Stimulated activated CD8-positive, alpha-beta memory T cell treated with anti-CD3 and anti-CD28 coated beads, Interleukin-15, amount 100 ng/mL, for 24 hours (primary cell): ENCODE results near the gene FBN3.

Experiments used
- DNase-seq: peaks from one replicate; pipeline ENCODE4 v3.0.0-alpha.2; 2020; ENCODE audit warnings: low read depth

Gene FBN3

DNA sequence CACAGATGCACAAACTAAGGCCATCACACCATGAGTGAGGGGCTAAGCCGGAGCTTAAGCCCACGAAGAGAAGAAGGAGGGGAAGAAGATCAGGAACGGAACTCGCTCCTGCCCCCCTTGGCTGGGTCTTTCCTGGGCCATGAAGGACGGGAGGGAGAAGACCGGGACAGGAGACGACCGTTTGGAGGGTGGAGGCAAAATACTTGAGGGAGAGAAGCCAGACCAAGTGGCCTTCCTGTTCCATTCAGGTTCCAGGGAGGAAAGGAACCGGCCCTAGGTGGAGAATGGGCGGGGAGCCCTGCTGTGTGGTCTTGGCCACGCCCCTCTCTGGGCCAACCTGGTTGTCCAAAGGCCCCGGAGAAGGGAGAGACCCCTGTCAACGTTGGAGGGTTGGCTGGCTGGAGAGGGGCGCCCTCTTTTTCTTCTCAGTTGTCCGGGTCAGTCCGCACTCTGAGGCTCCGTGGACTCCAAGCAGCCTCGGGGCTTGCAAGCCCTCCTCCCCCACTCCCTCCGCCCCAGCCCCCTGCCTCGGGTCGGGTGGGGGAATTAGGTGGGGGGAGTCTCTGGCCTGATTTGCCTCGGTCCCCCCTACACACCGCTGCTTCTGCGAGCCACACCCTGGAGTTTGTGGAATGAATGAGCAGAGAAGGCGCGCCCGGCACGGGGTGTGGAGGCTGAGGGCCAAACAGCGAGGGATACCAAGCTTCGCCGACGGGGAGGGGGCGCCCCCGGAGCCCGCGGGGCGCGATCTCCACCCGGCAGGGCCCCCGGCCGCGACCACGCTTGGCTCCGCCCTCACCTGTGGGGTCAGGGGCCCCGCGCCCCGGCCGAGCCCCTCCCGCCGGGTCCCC, 757 bp downstream of the FBN3 start:
- no peak for DNase-seq

DNA sequence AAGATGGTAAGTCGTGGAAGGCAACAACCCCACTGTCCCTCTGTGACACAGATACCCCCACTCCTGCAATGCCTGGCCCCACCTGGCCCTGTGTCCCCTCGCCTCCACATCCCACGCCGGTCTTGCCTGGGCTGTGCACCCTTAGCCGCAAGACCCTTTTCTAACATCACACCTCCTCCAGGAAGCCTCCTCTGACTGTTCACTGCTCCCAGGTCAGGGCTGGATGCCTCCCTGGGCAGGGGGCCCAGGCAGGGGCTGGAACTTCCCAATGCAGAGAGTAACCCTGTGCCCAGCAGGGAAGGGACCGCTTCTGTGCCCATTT, 1.3 kb downstream of the FBN3 start:
- no peak for DNase-seq

DNA sequence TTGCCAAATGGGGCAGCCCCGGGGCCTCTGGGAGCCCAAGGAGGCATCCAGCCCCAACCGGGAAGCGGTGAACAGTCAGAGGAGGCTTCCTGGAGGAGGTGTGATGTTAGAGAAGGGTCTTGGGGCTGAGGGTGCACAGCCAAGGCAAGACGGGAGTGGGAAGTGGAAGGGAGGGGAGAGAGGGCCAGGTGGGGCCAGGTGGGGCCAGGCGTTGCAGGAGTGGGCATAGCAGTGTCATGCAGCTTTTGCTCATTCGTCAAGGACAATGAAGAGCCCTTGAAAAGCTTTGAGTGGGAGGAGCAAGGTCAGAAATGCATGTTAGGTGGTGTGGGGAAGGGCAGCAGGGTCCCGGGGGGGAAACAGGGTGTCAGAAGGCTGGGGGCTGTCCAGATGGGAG, 1.8 kb downstream of the FBN3 start:
- DNase-seq = no peak

DNA sequence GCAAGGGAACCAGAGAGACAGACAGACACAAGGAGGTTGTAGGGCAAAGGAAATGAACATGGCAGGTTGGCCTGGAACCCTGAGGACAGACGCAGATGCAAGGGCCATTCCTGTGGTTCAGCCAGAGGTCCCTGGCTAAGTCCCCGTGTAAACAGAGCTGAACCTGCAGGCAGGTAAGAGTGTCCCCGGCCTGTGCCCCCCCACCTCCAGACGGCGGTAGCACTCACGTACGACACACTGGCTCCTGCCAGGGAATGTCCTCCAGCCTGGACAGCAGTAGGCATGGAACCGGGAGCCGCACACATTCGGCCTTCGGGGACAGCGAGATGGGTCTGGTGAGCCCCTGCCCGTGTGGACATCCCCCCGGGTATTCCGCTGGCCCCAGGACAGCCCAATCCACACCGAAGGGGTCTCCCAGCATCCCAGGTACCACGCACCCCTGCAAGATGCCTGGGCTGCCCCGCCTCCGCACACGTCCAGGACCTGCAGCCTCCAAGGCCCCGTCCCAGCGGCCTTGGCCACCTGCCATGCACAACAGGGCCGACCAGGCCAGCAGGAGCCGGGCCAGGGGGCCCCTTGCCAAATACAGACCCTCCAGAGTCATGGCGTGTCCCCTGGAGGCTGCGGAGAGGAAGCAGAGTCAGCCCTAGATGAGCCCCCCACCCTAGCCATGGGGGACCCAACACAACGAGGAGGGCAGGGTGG, 2.4 kb downstream of the FBN3 start:
- no peak for DNase-seq

DNA sequence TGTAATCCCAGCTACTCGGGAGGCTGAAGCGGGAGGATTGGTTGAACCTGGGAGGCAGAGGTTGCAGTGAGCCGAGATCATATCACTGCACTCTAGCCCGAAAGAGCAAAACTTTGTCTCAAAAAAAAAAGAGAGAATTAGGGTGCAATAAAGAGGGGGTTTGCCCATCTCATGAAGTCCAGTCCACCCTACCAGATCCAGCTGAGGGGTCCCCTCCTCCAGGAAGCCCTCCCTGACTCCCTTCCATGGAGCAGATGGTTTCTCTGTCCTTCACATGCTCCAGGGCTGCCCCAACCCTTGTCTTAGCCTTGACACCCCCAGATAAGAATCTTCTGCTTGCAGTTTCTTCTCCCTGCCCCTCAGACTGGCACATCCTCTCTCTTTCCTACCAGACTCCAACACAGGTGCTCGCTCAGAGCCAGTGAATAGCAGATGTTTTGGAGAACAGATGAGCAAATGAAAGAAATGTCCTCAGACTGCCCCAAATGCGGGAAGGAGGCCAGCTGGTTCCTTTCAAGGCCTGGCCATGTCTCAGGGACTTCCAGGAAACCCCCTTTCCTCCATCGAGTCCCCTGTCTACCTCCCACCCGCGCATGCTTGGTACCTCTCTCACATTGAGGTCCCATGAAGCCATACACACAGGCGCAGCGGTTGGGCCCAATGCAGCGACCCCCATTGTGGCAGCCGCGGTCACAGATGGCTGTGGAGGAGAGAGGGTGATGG, 5.0 kb downstream of the FBN3 start:
- no peak for DNase-seq

DNA sequence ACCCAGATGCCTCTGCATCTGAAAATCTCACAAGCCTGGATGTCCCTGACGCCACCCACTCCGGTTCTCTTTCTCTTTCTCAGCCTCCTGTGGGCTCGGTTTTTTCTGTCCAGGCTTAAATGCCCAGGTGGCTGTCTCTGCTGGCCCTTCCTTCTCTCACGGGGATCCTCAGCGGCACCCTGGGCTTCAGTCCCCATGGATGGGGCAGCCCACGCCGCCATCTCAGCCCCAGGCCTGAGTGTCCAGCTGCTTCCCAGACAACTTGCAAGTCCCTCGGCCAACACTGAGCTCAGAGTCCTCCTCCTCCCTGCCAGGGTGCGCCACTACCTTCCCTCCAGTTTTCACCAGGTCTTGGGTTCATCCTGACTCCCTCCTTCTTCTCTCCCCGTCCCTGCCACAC, 6.4 kb downstream of the FBN3 start:
- no peak for DNase-seq

DNA sequence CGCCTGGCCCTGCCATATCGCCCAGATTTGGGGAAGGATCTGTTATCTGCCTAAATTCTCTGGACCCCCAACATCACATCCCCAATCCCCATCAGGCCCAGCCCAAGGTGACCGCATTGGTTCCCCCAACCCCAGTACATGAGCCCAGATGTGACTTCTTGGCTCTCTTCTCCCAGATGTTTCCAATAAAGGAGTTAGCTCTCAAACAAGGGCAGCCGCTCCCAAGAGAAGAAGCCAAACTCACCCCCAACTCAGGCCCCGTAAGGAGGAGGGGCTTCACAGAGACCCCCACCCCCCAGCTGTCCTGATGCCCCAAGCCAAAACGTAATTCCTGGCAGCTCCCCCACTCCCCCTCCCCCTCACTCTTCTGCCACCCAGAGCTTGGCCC, 6.9 kb downstream of the FBN3 start:
- DNase-seq = no peak

DNA sequence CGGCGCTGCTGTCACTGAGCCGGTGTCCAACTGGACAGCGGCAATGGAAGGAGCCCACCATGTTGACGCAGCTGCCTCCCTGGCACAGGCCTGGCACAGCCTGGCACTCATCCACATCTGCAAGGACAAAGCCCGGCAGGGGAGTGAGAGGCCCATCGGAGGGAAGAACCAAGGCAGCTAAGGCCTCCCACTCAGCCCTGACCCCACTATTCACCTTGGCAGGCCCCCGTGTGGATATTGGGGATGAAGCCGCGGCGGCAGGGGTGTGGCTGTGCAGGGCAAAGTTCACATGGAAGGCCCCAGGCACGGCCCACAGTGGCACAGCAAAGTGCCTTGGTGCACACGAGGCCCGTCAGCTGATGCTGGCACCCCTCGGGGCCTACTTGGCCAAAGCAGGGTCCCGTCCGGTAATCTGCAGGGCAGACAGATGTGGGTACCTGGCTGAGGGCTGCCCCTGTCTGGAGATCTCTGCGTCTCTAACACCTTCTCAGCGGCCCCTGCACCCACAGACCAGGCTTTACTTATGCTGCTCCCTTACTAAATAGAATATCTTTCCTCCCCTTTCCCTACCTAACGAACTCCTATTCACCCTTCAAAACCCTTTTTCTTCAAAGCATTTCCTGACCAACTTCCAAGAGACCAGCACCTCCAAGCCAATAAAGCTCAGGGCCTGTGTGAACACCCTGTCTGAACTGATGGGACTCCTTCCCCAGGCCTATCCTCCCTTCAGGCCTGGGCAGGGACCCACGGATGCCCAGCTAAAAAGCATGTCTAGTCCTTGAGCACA, 7.5 kb downstream of the FBN3 start:
- no peak for DNase-seq

DNA sequence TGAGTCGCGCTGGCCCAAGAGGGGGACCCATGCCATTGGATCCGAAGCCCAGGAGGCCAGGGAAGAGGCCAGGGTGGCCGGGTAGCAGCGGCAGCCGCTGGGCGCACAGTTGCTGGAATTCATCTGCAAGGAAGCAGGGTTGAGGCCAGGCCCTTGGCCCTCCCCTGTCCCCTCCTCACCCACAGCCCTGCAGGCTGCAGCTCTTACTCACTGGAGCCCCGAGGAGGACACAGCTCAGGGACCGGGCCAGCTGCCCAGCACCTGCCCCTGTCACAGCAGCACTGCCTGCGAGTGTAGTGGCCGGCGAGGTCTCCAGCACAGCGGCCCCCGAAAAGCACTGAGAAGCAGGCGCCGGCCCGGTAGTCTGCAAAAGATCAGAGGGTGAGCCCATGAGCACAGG, 11.2 kb downstream of the FBN3 start:
- DNase-seq = no peak

DNA sequence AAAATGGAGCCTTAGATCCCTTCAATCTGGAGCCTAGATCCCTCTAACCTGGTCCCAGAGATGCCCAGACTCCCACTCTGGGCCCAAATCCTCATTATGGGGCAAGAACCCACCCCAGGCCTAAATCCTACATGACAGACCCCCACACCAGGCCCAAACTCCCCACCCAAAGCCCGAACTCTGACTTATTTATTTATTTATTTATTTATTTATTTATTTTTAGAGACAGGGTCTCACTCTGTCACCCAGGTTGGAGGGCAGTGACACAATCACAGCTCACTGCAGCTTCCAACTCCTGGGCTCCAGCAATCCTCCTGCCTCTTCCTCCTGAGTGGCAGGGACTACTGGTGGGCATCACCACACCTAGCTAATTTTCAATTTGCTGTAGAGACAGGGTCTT, 12.0 kb downstream of the FBN3 start:
- DNase-seq = no peak

DNA sequence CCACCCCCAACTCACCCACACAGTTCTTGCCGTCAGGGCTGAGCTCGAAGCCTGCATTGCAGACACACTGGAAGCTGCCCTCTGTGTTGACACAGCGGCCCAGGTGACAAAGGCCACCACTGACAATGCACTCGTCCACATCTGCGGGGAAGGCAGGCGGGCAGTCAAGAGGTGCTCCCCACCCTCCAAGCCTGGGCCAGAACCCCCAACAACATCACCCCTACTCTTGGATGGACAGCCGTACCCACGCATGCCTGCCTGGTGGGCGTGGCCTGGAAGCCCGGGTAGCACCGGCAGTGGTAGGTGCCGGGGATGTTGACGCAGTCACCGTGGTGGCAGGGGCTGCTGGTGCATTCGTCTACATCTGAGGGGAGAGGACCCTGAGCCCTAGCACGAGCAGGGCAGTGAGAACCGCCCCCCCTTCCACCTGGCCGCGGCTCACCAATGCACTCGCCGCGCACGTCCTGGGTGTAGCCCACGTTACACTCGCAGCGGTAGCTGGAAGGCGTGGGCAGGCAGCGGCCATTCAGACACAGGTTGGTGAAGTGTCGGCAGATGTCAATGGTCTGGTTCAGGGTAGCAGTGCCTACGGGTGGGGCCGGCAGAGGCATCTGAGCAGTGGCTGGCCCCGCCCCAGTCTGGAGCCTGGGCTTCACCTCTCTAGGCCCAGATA, 13.3 kb downstream of the FBN3 start:
- no peak for DNase-seq

DNA sequence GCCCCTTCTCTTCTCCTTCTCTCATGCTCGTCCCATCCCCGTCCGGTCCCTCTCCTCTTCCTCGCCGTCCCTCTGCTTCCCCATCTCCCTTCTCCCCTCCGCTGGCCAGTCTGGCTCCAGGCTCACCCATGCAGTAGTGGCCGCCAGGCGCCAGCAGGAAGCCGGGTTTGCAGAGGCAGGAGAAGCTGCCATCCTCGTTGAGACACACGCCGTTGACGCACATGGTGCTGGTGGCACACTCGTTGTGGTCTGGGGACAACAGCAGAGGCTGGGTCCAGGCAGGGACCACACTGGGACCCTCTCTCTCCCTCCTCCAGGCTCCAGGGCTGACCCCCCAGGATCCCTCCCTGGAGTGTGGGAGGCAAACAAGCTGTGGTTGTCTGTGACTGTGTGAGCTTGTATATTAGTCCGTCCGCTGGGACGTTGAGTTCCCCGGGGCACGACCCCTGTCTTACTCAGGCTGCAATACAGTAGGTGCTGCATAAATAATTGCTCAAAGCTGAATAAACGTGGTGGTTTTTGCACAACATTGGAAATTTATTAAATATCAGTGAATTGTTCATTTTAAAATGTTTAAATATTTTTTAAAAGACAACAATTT, 16.4 kb downstream of the FBN3 start:
- DNase-seq = no peak

DNA sequence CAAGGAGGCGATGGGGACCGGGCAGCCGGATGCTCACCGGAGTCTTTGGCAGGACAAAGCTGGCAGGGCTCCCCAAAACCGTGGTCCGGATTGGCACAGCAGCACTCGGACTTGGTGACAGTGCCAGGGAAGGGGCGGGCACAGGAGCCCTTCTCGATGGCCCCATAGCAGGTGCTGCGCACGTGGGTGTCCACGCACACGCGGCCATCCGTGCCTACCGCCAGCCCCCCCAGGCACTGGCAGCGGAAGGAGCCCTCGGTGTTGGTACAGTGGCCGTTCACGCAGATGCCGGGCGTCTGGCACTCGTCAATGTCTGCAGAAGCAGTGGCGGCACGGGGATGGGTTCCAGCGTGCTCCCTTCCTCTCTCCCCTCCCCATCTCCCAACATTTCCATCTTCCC, 17.9 kb downstream of the FBN3 start:
- DNase-seq = no peak

DNA sequence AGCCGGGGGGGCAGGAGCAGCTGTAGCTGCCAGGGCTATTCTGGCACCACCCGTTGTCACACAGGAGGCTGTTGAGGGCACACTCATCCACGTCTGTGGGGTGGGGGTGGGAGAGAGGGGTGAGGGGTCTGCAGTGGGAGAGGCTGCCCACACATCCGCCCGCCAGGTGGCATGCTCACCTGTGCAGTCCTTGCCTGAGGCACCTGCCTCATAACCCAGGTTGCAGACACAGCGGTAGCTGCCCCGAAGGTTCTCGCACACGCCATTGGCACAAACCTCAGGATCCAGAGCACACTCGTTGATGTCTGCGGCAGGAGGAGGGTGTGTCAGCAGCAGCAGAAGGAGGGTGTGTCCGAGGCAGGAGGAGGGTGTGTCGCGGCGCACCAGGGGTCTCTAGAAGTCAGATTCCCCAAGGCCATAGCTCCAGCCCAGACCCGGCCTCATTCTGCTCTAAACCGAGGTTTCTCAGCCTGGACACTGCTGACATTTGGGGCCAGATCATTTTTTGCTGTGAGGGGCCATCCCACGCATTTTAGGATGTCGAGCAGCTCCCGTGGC, 20.3 kb downstream of the FBN3 start:
- DNase-seq = no peak

DNA sequence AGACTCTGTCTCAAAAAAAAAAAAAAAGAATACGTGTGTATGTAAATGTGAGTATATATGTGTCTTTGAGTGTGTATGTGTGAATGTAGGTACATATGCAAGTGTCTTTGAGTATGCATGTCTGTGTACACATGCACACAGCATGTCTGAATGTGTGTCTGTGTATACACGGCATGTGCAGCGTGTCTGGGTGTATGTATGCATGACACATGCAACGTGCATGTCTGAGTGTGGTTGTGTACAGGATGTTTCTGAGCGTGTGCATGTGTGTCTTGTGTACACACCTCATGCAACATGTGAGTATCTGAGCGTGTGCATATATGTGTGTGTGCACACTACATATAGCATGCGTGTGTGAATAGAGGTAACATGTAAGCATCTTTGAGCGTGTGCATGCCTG, 20.8 kb downstream of the FBN3 start:
- DNase-seq = no peak

DNA sequence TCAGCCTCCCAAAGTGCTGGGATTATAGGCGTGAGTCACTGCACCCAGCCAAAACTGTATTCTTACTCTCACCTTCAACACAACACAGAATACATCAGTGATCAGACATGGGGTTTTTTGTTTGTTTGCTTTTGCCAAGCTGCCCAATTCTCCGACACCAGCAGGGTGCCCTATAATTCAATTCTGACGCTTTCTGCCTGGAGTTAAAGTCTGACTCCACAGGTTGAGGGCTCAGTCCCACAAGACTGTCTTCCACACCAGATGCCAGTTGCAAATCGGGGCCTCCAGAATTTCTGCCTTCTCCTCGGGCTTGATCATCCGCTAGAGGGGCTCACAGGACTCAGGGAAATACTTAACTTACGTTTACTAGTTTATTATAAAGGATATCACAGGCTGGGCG, 22.1 kb downstream of the FBN3 start:
- DNase-seq = no peak

DNA sequence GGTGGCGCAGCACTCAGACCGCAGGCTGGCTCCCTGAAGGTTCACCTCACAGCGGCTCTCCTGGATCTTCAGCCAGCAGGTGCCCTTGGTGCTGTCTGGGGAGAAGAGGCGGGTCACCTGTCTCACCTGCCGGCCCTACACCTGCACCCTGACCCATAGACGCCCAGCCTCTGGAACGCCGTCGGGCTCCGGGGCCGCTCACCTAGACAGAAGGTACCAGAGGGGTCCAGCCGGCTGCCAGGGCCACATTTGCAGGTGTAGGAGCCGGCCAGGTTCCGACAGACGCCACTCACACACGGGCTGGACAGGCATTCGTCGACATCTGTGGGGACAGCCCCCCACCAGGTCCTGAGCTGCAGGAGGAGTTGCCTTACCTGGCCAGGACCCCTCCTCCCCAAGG, 22.9 kb downstream of the FBN3 start:
- DNase-seq = no peak

DNA sequence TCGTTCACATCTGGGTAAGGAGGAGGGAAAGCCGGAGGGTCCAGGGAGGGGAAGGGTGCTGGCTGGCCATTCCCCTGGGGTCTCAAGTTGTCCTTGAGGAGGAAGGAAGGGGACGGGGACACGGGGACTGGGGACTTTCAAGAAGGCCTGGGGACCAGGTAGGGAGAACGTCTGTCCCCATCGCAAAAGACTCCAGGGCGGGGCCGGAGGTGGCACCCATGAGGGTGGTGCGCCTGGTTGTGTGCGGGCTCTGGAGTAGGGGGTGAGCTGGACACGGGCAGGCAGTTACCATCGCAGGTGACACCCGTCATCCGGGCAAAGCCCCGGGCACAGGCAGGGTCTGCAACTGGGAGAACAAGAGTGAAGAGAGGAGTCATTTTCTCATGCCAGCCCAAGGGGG, 23.4 kb downstream of the FBN3 start:
- DNase-seq = no peak

DNA sequence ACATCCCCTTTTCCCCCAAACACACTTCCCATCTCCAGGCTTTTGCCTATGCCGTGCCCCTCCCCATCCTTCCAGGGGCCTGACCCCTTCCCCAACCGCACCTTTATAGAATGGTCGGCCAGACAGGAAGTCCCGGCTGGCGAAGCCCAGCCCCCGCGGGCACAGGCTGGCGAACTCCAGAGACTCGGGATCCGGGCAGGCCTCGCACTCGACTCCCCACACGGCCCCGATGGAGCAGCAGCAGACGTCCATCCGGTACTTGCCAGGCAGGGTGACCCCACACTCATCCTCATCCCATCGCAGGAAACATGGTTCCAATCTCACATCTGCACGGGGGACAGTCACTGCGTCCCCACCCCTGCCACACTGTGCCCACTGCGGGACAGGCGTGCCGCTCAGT, 25.7 kb downstream of the FBN3 start:
- DNase-seq = no peak

DNA sequence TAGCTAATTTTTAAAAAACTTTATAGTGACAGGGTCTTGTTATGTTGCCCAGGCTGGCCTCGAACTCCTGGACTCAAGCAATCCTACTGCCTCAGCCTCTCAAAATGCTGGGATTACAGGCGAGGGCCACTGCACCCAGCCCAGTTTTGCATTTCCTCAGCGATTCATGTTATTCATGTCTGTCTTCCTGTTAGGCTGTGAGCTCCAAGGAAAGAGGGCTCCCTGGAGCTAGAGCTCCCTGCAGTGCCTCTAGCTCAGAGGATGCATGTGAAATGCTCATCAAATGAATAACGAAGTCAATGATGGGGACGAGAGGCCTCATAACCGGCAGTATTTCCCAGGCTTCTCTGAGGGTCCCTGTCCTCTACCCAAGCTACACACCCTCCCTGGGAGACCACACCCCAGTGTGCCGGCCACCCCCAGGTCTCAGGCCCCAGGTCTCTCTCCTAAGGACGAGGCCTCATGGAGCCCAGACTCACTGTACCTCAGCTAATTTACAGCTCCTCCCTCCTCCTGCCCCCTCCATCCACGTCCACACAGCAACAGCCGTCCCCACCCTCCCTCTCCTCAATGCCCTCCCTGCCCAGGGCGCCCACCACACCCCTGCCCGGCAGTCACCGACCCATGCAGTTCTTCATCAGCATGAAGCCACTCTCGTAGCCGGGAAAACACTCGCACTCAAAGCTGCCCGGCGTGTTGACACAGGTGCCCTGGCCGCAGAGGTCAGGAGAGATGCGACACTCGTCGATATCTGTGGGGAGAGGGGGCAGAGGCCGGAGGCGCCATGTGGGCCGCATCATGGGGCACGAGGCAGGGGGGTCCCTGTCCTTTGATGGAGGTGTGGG, 28.5 kb downstream of the FBN3 start:
- no peak for DNase-seq
